Osteocyte (in vitro differentiated cells): ENCODE results near the gene ESYT2. TPM values are rescaled to one million over a fixed set of nuclear protein-coding genes. Genes with fewer than 3 reads are reported as not detected.

ENCODE experiments used
- DNase-seq: peaks from one replicate; pipeline ENCODE4 v3.0.0; 2021; ENCODE audit warnings: mixed read lengths; ENCODE audit not compliant: unreplicated experiment; ENCODE audit errors: extremely low spot score
- H3K27ac Mint-ChIP-seq: one replicate; pipeline ENCODE4 v1.8.0; 2021; ENCODE audit warnings: mild to moderate bottlenecking, mixed read lengths; ENCODE audit not compliant: unreplicated experiment
- H3K27me3 Mint-ChIP-seq: one replicate; pipeline ENCODE4 v1.8.0; 2021; ENCODE audit warnings: mixed read lengths; ENCODE audit not compliant: unreplicated experiment
- H3K36me3 Mint-ChIP-seq: one replicate; pipeline ENCODE4 v1.8.0; 2021; ENCODE audit warnings: mixed read lengths; ENCODE audit not compliant: unreplicated experiment
- H3K4me1 Mint-ChIP-seq: one replicate; pipeline ENCODE4 v1.8.0; 2021; ENCODE audit warnings: mixed read lengths; ENCODE audit not compliant: unreplicated experiment
- H3K4me3 Mint-ChIP-seq: one replicate; pipeline ENCODE4 v1.8.0; 2021; ENCODE audit warnings: mild to moderate bottlenecking, moderate library complexity, mixed read lengths; ENCODE audit not compliant: unreplicated experiment
- H3K9me3 Mint-ChIP-seq: one replicate; pipeline ENCODE4 v1.8.0; 2021; ENCODE audit warnings: mixed read lengths; ENCODE audit not compliant: unreplicated experiment
- total RNA-seq: library from RNA; stranded (reverse); gene quantifications from 2 replicates; pipeline ENCODE4 v1.2.1, GENCODE V29; 2021
- TF ChIP-seq, protein P1 (sequence below): fragments of 200-600 bp; sonication (generic); IDR thresholded peaks from 2 replicates; pipeline ENCODE4 v1.5.0; 2021; ENCODE audit warnings: antibody characterized with exemption, mild to moderate bottlenecking, moderate library complexity

ESYT2 gene
- total RNA-seq, 1 donor from 2014 or later: 146 TPM

DNA sequence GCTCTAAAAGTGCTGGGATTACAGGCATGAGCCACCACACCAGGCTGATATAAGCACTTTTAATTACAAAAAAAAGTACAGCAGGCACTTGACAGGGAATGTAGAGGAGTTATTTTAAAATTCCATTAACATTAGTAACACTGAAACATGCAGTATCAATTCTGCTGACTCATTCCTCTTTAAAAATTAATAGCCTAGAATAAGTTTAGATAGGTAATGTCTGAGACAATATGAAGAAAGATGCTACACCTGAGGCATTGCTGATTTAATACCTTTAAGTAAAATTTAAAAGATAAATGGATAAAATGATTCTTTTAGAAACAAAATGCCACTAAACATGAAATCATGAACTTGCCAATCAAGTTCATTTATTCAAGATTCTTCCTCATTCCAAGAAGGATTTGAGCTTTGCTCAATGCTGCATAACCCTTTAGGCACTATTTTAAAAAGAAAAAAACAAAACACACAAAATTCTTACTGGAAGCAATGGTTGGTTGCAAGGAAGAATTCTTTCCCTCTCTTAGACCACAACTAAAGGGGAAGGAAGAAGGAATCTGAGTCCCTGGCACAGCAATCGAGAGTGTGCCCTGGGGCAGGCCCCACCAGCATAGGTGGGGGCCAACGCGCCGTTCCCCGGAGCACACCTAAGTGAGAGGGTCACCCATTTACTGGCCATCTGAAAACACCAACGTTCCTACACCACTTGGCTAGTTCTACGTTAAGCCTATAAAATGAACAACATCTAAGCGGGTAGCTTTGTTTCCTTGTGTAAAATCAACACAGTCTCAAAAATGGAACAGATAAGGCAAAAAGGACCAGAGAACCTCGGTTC lies 26.6 kb downstream of the ESYT2 start:
- no peaks in the 10 kb centered on the region for H3K9me3 Mint-ChIP-seq
- TF ChIP-seq, protein P1, sequence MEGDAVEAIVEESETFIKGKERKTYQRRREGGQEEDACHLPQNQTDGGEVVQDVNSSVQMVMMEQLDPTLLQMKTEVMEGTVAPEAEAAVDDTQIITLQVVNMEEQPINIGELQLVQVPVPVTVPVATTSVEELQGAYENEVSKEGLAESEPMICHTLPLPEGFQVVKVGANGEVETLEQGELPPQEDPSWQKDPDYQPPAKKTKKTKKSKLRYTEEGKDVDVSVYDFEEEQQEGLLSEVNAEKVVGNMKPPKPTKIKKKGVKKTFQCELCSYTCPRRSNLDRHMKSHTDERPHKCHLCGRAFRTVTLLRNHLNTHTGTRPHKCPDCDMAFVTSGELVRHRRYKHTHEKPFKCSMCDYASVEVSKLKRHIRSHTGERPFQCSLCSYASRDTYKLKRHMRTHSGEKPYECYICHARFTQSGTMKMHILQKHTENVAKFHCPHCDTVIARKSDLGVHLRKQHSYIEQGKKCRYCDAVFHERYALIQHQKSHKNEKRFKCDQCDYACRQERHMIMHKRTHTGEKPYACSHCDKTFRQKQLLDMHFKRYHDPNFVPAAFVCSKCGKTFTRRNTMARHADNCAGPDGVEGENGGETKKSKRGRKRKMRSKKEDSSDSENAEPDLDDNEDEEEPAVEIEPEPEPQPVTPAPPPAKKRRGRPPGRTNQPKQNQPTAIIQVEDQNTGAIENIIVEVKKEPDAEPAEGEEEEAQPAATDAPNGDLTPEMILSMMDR: no peak
- peaks cover 22% of the 10 kb centered on the region for H3K36me3 Mint-ChIP-seq
- DNase-seq: no peak
- H3K4me1 Mint-ChIP-seq: peaks cover 83% of the 10 kb centered on the region
- H3K27me3 Mint-ChIP-seq: no peaks in the 10 kb centered on the region
- peak overlapping the region; percentile 98 for H3K27ac Mint-ChIP-seq
- peak overlapping the region; percentile 57 for H3K4me3 Mint-ChIP-seq

DNA sequence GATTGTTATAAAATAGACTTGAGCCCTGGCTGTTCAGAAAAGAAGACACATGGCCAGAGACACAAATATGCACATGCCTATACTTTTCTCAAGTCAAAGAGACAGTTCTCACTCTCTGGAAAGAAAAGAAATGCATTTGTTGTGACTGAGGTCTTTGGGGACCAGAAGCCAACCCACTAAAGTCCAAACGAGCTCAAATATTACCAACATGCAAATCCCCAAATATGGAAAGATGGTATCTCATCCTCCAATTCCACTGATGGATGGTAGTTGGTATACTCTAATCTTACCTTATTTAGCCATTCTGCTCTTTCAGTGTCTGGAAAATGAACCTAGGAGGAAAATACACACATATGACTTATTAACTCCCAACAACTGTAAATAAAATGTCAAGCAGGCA lies 30.6 kb downstream of the ESYT2 start:
- no peaks in the 10 kb centered on the region for H3K9me3 Mint-ChIP-seq
- DNase-seq: no peak
- peaks cover 17% of the 10 kb centered on the region for H3K36me3 Mint-ChIP-seq
- H3K27ac Mint-ChIP-seq: peak overlapping the region; percentile 61
- TF ChIP-seq, protein P1: no peak
- peaks cover 57% of the 10 kb centered on the region for H3K4me1 Mint-ChIP-seq
- H3K27me3 Mint-ChIP-seq: no peaks in the 10 kb centered on the region
- no peak overlapping the region for H3K4me3 Mint-ChIP-seq

DNA sequence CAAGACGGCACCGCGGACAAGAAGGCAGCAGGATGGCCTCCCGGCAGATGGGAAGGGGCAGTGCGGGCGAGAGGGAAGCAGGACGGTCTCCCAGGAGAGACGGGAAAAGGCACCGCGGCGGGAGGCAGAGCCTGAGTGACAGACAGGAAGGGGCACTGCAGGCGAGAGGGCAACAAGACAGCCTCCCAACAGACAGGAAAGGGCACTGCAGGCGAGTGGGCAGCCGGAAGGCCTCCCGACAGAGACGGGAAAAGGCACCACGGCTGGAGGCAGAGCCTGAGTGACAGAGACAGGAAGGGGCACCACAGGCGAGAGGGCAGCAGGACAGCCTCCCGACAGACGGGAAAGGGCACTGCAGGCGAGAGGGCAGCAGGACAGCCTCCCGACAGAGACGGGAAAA lies 32.6 kb downstream of the ESYT2 start:
- Mint-ChIP-seq H3K27me3 (no peaks in the 10 kb centered on the region), H3K4me1 (peaks cover 37% of the 10 kb centered on the region), H3K4me3 (no peak overlapping the region), H3K9me3 (no peaks in the 10 kb centered on the region), H3K36me3 (peaks cover 31% of the 10 kb centered on the region), H3K27ac (peak overlapping the region; percentile 17)
- TF ChIP-seq, protein P1: no peak
- no peak for DNase-seq

DNA sequence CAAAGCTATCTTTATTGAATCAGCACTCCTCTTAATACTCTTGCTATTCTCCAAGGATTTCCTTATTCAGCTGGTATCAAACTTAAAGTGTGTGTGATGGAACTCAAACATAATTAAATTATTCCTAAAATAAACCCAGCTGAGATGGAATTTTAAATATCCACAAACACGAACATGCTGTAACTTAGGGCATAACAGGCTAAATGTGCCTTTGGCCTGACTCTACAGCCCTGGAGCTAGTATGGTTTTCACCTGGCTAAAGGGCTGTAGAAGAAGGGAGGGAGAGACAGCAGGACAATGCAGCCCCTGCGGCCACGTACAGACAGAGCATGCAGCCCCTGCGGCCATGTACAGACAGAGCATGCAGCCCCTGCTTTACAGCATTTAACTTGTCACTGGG lies 34.0 kb downstream of the ESYT2 start:
- TF ChIP-seq, protein P1: no peak
- no peaks in the 10 kb centered on the region for H3K9me3 Mint-ChIP-seq
- no peak overlapping the region for H3K4me3 Mint-ChIP-seq
- no peaks in the 10 kb centered on the region for H3K27me3 Mint-ChIP-seq
- peak overlapping the region; percentile 44 for H3K27ac Mint-ChIP-seq
- DNase-seq: no peak
- peaks cover 31% of the 10 kb centered on the region for H3K4me1 Mint-ChIP-seq
- peaks cover 38% of the 10 kb centered on the region for H3K36me3 Mint-ChIP-seq

DNA sequence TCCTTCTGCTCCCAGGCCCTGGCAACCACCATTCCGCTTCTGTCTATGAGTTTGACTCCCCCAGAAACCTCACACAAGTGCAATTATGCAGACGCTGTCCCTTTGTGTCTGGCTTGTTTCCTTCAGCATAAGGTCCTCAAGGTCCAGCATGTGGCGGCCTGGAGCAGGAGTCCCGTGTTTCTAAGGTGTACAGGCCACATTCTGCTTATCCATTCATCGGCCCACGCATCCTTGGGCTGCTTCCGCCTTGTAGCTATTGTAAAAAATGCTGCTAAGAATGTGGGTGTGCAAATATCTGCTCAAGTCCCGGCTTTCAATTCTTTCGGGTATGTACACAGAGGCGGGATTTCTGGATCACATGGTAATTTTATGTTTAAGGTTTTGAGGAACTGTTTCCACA lies 38.2 kb downstream of the ESYT2 start:
- peaks cover 64% of the 10 kb centered on the region for H3K36me3 Mint-ChIP-seq
- H3K27ac Mint-ChIP-seq: peak overlapping the region; percentile 40
- H3K4me1 Mint-ChIP-seq: peaks cover 46% of the 10 kb centered on the region
- no peaks in the 10 kb centered on the region for H3K27me3 Mint-ChIP-seq
- H3K9me3 Mint-ChIP-seq: no peaks in the 10 kb centered on the region
- no peak for DNase-seq
- TF ChIP-seq, protein P1: no peak
- no peak overlapping the region for H3K4me3 Mint-ChIP-seq
